Thymus (tissue), 11 donors: ENCODE data around the gene NFATC2. TPM values are rescaled to one million over a fixed set of nuclear protein-coding genes. Genes with fewer than 3 reads are reported as not detected.

Experiments used
- DNase-seq, 9 donors: peaks; one replicate each; pipeline ENCODE4 v3.0.0-alpha.2; 2013; ENCODE audit warnings: low spot score in 9 of 9, low read depth in 6 of 9, missing footprints in 1 of 9
- H3K27ac ChIP-seq, 2 donors: one replicate each; pipeline ENCODE4 v1.5.1; 2013; ENCODE audit warnings: control low read depth in 1 of 2, low read depth in 1 of 2, low read length in 1 of 2, mild to moderate bottlenecking in 1 of 2, moderate library complexity in 1 of 2
- H3K27me3 ChIP-seq, 2 donors: one replicate each; pipeline ENCODE4 v1.5.1; 2013; ENCODE audit warnings: low read length in 1 of 2; ENCODE audit not compliant: control insufficient read depth in 2 of 2, insufficient read depth in 1 of 2
- H3K36me3 ChIP-seq, 2 donors: one replicate each; pipeline ENCODE4 v1.5.1; 2013; ENCODE audit warnings: low read length in 1 of 2, mild to moderate bottlenecking in 1 of 2, moderate library complexity in 1 of 2; ENCODE audit not compliant: control insufficient read depth in 2 of 2, insufficient read depth in 2 of 2
- H3K4me1 ChIP-seq, 2 donors: one replicate each; pipeline ENCODE4 v1.5.1; 2013; ENCODE audit warnings: low read length in 2 of 2; ENCODE audit not compliant: control insufficient read depth in 2 of 2, insufficient read depth in 2 of 2
- H3K4me3 ChIP-seq, 2 donors: one replicate each; pipeline ENCODE4 v1.5.1; 2013; ENCODE audit warnings: low read length in 2 of 2, control low read depth in 1 of 2, mild to moderate bottlenecking in 1 of 2
- H3K9me3 ChIP-seq, 2 donors: one replicate each; pipeline ENCODE4 v1.5.1; 2013; ENCODE audit warnings: low read length in 1 of 2, mild to moderate bottlenecking in 1 of 2; ENCODE audit not compliant: control insufficient read depth in 2 of 2, insufficient read depth in 1 of 2
- WGBS: extraction: QIAGEN DNeasy Blood & Tissue Kit; methylation state at CpG from one replicate; pipeline ENCODE4 v1.1.7; 2013; 5-methylcytosine and 5-hydroxymethylcytosine counted together
- polyA plus RNA-seq: library from polyadenylated mRNA; stranded (reverse); fragments of 200-250 nt; gene quantifications from one replicate; pipeline ENCODE4 v1.2.3, GENCODE V29; 2013
- total RNA-seq: library from RNA; stranded (reverse); fragments of 120-200 nt; gene quantifications from one replicate; pipeline ENCODE4 v1.2.4, GENCODE V29; 2013
- donor health status: healthy.

Gene NFATC2
- total and polyA plus RNA-seq, 2 donors: 2.4 to 4.4 TPM

- no peaks in the 10 kb centered on the region for H3K9me3 ChIP-seq
- no peak for DNase-seq
- H3K27me3 ChIP-seq: no peaks in the 10 kb centered on the region
- peaks cover 0 to 13% of the 10 kb centered on the region in 2 donors for H3K4me1 ChIP-seq
- H3K27ac ChIP-seq: no peak overlapping the region
- H3K36me3 ChIP-seq: no peaks in the 10 kb centered on the region
- H3K4me3 ChIP-seq: no peak overlapping the region
- 96% methylated on average over 17 of the region's 17 CpGs for WGBS
Measured at GRCh38 chr20:51508158-51508557, 34.4 kb downstream of the NFATC2 start.

GRCh38 chr20:51507216-51508036 is 35.1 kb downstream of the NFATC2 start:
- Histone ChIP-seq H3K4me1 (peaks cover 0 to 8% of the 10 kb centered on the region in 2 donors), H3K9me3 (no peaks in the 10 kb centered on the region), H3K36me3 (no peaks in the 10 kb centered on the region), H3K27me3 (no peaks in the 10 kb centered on the region), H3K4me3 (no peak overlapping the region), H3K27ac (no peak overlapping the region)
- no peak for DNase-seq
- 95% methylated on average over 19 of the region's 19 CpGs for WGBS

- 98% methylated on average over 18 of the region's 18 CpGs for WGBS
- H3K36me3 ChIP-seq: no peaks in the 10 kb centered on the region
Measured at GRCh38 chr20:51506527-51507215, 35.8 kb downstream of the NFATC2 start.

GRCh38 chr20:51505566-51505965 is 37.0 kb downstream of the NFATC2 start:
- Histone ChIP-seq H3K27me3 (no peaks in the 10 kb centered on the region), H3K4me1 (no peaks in the 10 kb centered on the region), H3K27ac (no peak overlapping the region), H3K4me3 (no peak overlapping the region), H3K9me3 (no peaks in the 10 kb centered on the region), H3K36me3 (no peaks in the 10 kb centered on the region)
- 95% methylated on average over 12 of the region's 12 CpGs for WGBS
- DNase-seq: no peak

More at GRCh38 chr20:51506527-51507215, 35.8 kb downstream of the NFATC2 start:
- no peaks in the 10 kb centered on the region for H3K9me3 ChIP-seq
- no peak overlapping the region for H3K27ac ChIP-seq
- no peak overlapping the region for H3K4me3 ChIP-seq
- peaks cover 0 to under 1% of the 10 kb centered on the region in 2 donors for H3K4me1 ChIP-seq
- no peak for DNase-seq
- H3K27me3 ChIP-seq: no peaks in the 10 kb centered on the region

- H3K4me1 ChIP-seq: peaks cover 8 to 12% of the 10 kb centered on the region in 2 donors
- 95% methylated on average over 4 of the region's 4 CpGs for WGBS
- no peaks in the 10 kb centered on the region for H3K9me3 ChIP-seq
- H3K27me3 ChIP-seq: no peaks in the 10 kb centered on the region
- no peak overlapping the region for H3K27ac ChIP-seq
- H3K4me3 ChIP-seq: no peak overlapping the region
- DNase-seq: no peak
- H3K36me3 ChIP-seq: no peaks in the 10 kb centered on the region
Measured at GRCh38 chr20:51503376-51503775, 39.1 kb downstream of the NFATC2 start.

- H3K9me3 ChIP-seq: no peaks in the 10 kb centered on the region
- H3K27me3 ChIP-seq: no peaks in the 10 kb centered on the region
- no peak overlapping the region for H3K27ac ChIP-seq
- peak in 1 of 9 donors; percentile 43 for DNase-seq
- no peak overlapping the region for H3K4me3 ChIP-seq
- no peaks in the 10 kb centered on the region for H3K36me3 ChIP-seq
- 74% methylated on average over 1 of the region's 1 CpG for WGBS
- H3K4me1 ChIP-seq: peaks cover 23 to 36% of the 10 kb centered on the region in 2 donors
Measured at GRCh38 chr20:51500936-51501335, 41.6 kb downstream of the NFATC2 start.

GRCh38 chr20:51500311-51500710 is 42.2 kb downstream of the NFATC2 start:
- Histone ChIP-seq H3K27ac (peak overlapping the region in 1 of 2 donors; percentile 9), H3K36me3 (no peaks in the 10 kb centered on the region), H3K4me1 (peaks cover 23 to 37% of the 10 kb centered on the region in 2 donors), H3K27me3 (no peaks in the 10 kb centered on the region), H3K4me3 (no peak overlapping the region), H3K9me3 (no peaks in the 10 kb centered on the region)
- 14% methylated on average over 3 of the region's 3 CpGs for WGBS
- DNase-seq: peak in 3 of 9 donors; percentile 34 to 63 (median 40)

GRCh38 chr20:51498765-51499540 is 43.6 kb downstream of the NFATC2 start:
- Histone ChIP-seq H3K27me3 (no peaks in the 10 kb centered on the region), H3K4me1 (peaks cover 27 to 48% of the 10 kb centered on the region in 2 donors), H3K4me3 (no peak overlapping the region), H3K27ac (no peak overlapping the region), H3K9me3 (no peaks in the 10 kb centered on the region), H3K36me3 (no peaks in the 10 kb centered on the region)
- no peak for DNase-seq
- 96% methylated on average over 11 of the region's 11 CpGs for WGBS
